ENCODE data around the gene F10.

Gene F10

DNA sequence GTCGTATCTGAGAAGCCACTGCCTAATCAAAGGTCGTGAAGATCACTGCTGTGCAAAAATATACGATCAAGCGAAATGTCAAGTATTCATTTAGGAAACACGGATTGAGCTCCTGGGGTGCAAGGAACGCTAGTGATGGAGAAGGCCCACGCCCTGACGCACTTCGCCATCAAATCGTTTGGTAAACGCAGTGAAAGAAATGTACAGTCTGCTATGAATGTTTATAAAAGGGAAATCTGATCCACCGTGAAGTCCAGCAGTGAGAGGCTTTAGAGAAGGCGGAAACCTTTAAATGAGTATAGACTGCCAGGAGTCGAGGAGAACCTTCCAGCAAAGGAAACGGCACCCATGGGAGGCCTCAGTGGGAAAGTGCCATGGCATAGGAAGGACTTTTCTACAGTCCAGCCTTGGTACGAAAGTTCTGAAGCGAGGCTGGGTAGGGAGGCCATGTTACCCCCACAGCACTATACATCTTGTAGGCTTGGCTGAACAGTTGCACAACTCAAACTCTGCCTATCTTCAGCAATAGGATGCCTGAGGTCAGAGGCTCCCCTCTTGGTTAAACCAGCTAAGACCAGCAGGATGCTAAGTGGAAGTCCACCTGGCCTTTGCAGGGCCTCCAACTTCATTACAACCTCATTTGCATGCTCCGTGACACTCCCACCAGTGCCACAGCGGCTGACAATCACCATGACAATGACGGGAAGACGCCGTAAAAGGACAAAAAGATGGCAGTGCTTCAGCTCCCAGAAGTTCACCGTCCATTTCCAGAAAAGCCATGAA is 65.5 kb downstream of the F10 start:
- FAIRE-seq (no peak), DNase-seq (ENCODE audit: insufficient read length, low spot score) (no peak)
- TF ChIP-seq, protein P1, sequence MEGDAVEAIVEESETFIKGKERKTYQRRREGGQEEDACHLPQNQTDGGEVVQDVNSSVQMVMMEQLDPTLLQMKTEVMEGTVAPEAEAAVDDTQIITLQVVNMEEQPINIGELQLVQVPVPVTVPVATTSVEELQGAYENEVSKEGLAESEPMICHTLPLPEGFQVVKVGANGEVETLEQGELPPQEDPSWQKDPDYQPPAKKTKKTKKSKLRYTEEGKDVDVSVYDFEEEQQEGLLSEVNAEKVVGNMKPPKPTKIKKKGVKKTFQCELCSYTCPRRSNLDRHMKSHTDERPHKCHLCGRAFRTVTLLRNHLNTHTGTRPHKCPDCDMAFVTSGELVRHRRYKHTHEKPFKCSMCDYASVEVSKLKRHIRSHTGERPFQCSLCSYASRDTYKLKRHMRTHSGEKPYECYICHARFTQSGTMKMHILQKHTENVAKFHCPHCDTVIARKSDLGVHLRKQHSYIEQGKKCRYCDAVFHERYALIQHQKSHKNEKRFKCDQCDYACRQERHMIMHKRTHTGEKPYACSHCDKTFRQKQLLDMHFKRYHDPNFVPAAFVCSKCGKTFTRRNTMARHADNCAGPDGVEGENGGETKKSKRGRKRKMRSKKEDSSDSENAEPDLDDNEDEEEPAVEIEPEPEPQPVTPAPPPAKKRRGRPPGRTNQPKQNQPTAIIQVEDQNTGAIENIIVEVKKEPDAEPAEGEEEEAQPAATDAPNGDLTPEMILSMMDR (IDR thresholded peaks at IDR 0.05; ENCODE audit: insufficient read depth, missing control alignments): no peak

DNA sequence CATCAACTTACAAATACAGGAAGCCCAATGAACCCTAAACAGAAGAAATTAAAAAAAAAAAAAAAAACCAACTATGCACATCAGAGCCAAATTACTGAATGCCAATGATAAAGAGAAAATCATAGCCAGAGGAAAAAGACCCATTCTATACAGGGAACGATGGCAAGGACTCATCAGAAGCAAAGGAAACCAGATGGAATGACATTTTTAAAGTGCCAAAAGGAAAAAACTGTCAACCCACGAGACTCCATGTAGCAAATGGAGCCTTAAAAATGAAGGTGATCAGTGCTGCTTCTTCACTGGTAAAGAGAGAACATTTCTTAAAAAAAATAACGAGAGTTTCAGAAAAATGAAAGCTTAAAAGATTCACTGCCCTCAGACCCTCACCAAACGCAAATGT is 67.6 kb downstream of the F10 start:
- TF ChIP-seq, protein P1 (IDR thresholded peaks at IDR 0.05; ENCODE audit: insufficient read depth, missing control alignments): no peak
- DNase-seq (ENCODE audit: insufficient read length, low spot score) (no peak), FAIRE-seq (no peak)

DNA sequence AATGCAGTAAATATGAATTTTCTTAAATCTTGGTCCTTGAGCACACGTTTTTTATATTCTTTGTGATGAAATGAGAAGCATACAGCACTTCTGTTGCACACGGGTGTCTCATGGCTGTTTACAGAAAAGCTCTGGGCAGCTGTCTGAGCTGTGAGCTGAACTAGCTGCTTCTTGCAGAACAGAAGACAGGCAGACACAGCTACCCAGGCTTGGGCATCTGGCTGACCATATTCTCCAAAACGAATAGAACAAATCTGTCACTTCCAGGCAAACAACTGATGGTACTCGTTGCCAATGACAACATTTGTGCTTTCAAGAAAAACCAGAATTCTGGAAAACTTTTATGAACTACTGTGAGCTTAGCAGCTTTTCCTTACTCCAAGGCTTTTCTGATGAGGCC is 69.7 kb downstream of the F10 start:
- FAIRE-seq (no peak), DNase-seq (ENCODE audit: insufficient read length, low spot score) (no peak)
- TF ChIP-seq, protein P1 (IDR thresholded peaks at IDR 0.05; ENCODE audit: insufficient read depth, missing control alignments): no peak

DNA sequence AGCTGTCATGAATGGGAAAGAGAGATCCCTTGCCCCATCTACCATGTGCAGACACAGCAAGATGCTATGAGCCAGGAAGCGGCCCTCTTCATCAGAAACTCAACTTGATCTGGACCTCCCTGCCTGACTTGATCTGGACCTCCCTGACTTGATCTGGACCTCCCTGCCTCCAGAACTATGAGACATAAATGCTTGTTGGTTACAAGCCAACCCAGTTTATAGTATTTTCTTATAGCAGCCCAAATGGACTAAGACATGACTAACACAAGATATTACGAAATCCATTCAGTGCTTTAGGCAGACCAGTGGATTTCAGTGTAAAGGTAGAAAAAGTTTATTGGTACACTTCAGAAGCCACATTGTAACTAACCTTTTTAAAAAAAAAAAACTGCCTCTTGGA is 70.3 kb downstream of the F10 start:
- DNase-seq (ENCODE audit: insufficient read length, low spot score) (no peak), FAIRE-seq (no peak)
- TF ChIP-seq, protein P1 (IDR thresholded peaks at IDR 0.05; ENCODE audit: insufficient read depth, missing control alignments): no peak

DNA sequence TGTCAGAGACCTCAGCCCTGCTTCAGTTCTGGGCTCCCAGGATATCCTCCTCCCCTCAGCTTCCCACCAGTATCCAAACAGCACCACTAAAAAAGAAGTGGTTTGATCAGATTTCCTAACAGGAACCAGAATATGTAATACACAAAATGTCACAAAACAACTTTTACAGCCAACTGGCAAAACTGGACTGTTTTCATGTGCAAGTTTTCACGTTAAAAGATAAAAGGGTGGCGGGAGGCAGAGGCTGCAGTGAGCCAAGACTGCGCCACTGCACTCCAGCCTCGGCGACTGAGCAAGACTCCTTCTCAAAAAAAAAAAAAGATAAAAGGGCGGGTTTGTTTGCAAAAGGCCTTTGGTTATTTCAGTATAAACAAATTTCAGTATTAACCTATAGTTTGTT is 72.8 kb downstream of the F10 start:
- TF ChIP-seq, protein P1 (IDR thresholded peaks at IDR 0.05; ENCODE audit: insufficient read depth, missing control alignments): no peak
- FAIRE-seq (no peak), DNase-seq (ENCODE audit: insufficient read length, low spot score) (no peak)

DNA sequence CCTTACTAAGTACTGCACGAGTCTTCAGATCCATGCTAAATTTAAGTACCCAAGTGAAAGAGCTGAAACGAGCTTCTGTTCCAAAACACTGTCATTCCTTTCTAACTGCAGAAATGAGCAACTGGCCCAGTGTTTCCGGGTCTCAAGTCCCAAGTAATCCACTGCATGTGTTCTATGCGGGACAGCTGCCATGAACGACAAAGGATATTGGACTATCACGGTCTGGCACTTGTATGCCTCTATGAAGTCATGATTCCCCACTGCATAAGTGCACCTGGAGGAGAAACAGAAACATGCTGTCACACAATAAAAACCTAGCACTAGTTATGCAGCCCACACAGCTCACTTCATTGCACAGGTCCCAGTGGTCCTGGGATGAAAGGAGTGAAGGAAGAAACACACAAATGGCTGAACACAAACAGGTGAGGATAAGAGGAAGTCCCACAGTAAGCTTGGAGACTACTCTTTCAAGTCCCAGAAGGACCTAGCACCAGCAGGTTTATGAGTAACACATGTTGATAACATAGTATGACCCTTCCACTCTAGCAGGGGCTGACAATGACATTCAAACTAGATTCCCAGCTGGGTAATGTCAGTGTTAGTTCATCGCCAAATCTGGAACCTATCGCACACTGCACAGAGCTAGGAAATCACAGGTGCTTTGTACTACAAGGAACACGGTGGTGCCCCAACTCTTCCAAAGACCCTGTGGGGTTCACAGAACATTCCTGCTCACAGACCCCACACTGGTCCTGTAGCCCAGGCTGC is 74.6 kb downstream of the F10 start:
- no peak for DNase-seq (ENCODE audit: insufficient read length, low spot score)
- TF ChIP-seq, protein P1 (IDR thresholded peaks at IDR 0.05; ENCODE audit: insufficient read depth, missing control alignments): no peak
- FAIRE-seq: no peak

All from D721Med (cell line).